ENCODE results near the gene CDH24.

The CDH24 gene

DNA sequence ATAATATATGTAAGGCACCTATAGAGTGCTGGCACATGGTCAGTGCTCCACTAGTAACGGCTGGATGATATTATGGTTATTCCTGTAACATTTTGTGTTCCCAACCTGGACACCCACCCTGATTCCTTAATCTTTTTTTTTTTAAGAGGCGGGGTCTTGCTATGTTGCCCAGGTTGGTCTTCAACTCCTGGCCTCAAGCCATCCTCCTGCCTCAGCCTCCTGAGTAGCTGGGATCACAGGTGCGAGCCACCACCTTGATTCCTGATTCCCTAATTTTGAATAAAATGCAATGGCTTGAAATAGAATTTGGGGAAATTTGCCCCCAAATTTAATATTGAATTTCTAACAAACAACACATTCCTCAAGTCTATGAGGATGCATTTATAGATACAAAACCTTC is 54.7 kb downstream of the CDH24 start:
- TF ChIP-seq GABPA (IDR thresholded peaks at IDR 0.05; ENCODE audit: low read depth): no peak
- H3K27me3 ChIP-seq (ENCODE audit: insufficient read depth, poor library complexity, severe bottlenecking): no peaks in the 10 kb centered on the region
- no peak overlapping the region for H3K27ac ChIP-seq (replicated peaks)
- DNase-seq (ENCODE audit: low read depth in 1 of 2, low spot score in 1 of 2): no peak
- H3K4me3 ChIP-seq (replicated peaks; ENCODE audit: insufficient read depth, low read length): no peak overlapping the region

DNA sequence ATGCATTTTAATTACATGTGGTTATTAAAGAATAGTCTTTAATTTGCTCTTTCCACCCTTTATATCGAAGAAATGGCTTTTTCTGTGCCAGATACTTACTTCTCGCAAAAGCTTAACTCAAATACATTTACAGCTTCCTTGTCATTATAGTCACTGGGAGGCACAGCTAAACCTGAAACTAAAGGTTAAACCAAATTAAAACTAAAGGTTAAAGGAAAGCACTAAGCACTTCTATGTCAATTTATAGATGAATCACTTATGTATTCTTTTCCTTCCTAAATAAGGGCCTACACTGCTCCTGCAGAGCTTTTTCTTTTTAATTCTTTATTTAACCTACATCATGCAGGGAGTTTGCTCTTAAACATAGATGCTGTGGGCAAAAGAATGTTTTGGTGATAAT is 56.5 kb downstream of the CDH24 start:
- no peak overlapping the region for H3K4me3 ChIP-seq (replicated peaks; ENCODE audit: insufficient read depth, low read length)
- DNase-seq (ENCODE audit: low read depth in 1 of 2, low spot score in 1 of 2): no peak
- H3K27ac ChIP-seq (replicated peaks): no peak overlapping the region
- H3K27me3 ChIP-seq (ENCODE audit: insufficient read depth, poor library complexity, severe bottlenecking): no peaks in the 10 kb centered on the region
- no peak for TF ChIP-seq POLR2AphosphoS5 (IDR thresholded peaks at IDR 0.05; ENCODE audit: low read depth)
- TF ChIP-seq SPI1 (IDR thresholded peaks at IDR 0.05; ENCODE audit: borderline replicate concordance, low read depth): no peak
- TF ChIP-seq, protein P1, sequence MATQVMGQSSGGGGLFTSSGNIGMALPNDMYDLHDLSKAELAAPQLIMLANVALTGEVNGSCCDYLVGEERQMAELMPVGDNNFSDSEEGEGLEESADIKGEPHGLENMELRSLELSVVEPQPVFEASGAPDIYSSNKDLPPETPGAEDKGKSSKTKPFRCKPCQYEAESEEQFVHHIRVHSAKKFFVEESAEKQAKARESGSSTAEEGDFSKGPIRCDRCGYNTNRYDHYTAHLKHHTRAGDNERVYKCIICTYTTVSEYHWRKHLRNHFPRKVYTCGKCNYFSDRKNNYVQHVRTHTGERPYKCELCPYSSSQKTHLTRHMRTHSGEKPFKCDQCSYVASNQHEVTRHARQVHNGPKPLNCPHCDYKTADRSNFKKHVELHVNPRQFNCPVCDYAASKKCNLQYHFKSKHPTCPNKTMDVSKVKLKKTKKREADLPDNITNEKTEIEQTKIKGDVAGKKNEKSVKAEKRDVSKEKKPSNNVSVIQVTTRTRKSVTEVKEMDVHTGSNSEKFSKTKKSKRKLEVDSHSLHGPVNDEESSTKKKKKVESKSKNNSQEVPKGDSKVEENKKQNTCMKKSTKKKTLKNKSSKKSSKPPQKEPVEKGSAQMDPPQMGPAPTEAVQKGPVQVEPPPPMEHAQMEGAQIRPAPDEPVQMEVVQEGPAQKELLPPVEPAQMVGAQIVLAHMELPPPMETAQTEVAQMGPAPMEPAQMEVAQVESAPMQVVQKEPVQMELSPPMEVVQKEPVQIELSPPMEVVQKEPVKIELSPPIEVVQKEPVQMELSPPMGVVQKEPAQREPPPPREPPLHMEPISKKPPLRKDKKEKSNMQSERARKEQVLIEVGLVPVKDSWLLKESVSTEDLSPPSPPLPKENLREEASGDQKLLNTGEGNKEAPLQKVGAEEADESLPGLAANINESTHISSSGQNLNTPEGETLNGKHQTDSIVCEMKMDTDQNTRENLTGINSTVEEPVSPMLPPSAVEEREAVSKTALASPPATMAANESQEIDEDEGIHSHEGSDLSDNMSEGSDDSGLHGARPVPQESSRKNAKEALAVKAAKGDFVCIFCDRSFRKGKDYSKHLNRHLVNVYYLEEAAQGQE (IDR thresholded peaks at IDR 0.05; ENCODE audit: insufficient replicate concordance, low read depth): no peak
- TF ChIP-seq, protein P2, sequence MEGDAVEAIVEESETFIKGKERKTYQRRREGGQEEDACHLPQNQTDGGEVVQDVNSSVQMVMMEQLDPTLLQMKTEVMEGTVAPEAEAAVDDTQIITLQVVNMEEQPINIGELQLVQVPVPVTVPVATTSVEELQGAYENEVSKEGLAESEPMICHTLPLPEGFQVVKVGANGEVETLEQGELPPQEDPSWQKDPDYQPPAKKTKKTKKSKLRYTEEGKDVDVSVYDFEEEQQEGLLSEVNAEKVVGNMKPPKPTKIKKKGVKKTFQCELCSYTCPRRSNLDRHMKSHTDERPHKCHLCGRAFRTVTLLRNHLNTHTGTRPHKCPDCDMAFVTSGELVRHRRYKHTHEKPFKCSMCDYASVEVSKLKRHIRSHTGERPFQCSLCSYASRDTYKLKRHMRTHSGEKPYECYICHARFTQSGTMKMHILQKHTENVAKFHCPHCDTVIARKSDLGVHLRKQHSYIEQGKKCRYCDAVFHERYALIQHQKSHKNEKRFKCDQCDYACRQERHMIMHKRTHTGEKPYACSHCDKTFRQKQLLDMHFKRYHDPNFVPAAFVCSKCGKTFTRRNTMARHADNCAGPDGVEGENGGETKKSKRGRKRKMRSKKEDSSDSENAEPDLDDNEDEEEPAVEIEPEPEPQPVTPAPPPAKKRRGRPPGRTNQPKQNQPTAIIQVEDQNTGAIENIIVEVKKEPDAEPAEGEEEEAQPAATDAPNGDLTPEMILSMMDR (IDR thresholded peaks at IDR 0.05; ENCODE audit: insufficient read depth, low read length): no peak
- TF ChIP-seq GABPA (IDR thresholded peaks at IDR 0.05; ENCODE audit: low read depth): no peak

DNA sequence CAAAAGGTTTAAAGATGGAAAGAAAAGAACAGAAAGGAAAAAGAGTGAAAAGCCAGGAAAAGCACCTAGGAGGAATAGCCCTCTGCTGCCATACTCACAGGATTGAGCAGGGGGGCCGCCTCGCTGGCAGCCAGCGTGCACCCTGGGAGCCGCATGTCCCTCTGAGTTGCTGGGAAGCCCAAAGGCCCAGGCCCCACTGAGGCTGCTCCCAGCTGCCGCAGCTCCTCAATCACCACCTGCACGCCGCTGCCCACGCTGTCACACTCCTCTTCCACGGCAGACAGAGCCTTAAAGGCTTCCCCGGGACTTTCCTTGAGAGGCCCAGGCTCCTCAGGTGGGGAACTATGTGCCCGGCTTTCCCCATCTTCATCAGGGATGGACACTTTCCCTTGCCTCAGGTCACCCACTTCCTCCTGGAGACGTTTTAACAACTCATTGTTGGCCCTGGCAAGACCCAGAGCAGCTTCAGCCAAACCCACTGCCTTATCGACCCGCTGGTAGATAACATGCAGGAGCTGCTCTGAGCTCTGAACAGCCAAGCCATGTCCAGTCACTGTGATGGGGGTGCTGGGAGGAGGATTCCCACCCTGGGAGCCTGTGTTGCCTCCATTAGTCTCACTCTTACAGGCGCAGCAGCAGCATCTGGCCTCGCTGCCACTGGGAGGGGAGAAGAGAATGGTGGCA is 58.8 kb downstream of the CDH24 start:
- Histone ChIP-seq H3K27me3 (ENCODE audit: insufficient read depth, poor library complexity, severe bottlenecking) (no peaks in the 10 kb centered on the region), H3K4me3 (replicated peaks; ENCODE audit: insufficient read depth, low read length) (no peak overlapping the region), H3K27ac (replicated peaks) (no peak overlapping the region)
- TF ChIP-seq, protein P2 (IDR thresholded peaks at IDR 0.05; ENCODE audit: insufficient read depth, low read length): no peak
- TF ChIP-seq GABPA (IDR thresholded peaks at IDR 0.05; ENCODE audit: low read depth): no peak
- TF ChIP-seq, protein P1 (IDR thresholded peaks at IDR 0.05; ENCODE audit: insufficient replicate concordance, low read depth): no peak
- TF ChIP-seq POLR2AphosphoS5 (IDR thresholded peaks at IDR 0.05; ENCODE audit: low read depth): no peak
- no peak for TF ChIP-seq SPI1 (IDR thresholded peaks at IDR 0.05; ENCODE audit: borderline replicate concordance, low read depth)
- DNase-seq (ENCODE audit: low read depth in 1 of 2, low spot score in 1 of 2): no peak

DNA sequence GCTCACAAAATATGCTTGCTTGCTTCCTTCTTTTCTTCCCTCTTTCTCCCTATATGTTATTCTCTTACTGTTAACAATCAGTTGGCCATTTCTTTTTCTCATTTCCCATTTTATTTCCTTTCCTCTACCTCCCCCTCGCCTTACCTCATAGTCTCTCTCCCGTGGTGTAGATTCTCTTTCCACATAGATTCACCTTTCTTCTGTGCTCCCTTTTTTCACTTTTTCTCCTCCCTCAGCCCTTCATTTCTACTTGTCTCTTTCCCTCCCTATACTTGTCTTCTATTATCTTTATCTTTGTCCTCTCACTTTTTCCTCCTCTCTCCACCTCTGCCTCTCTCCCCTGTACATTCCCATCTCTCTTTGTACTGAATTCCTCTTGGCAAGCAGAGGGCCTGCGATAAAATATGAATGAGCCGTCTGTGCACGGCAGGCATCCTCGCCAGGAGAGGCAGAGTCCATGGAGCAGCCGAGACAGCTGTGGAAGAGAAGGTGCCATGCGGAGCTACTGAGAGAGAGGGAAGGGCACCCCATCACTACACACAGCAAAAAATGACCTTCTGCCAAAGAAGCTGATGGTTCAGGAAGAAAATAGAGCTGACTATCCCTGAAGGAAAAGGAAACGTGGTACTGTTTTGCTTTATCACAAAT is 59.5 kb downstream of the CDH24 start:
- no peak overlapping the region for H3K27ac ChIP-seq (replicated peaks)
- TF ChIP-seq, protein P2 (IDR thresholded peaks at IDR 0.05; ENCODE audit: insufficient read depth, low read length): no peak
- TF ChIP-seq POLR2AphosphoS5 (IDR thresholded peaks at IDR 0.05; ENCODE audit: low read depth): no peak
- TF ChIP-seq, protein P1 (IDR thresholded peaks at IDR 0.05; ENCODE audit: insufficient replicate concordance, low read depth): no peak
- no peak for TF ChIP-seq SPI1 (IDR thresholded peaks at IDR 0.05; ENCODE audit: borderline replicate concordance, low read depth)
- no peak for TF ChIP-seq GABPA (IDR thresholded peaks at IDR 0.05; ENCODE audit: low read depth)
- no peaks in the 10 kb centered on the region for H3K27me3 ChIP-seq (ENCODE audit: insufficient read depth, poor library complexity, severe bottlenecking)
- DNase-seq (ENCODE audit: low read depth in 1 of 2, low spot score in 1 of 2): no peak
- H3K4me3 ChIP-seq (replicated peaks; ENCODE audit: insufficient read depth, low read length): no peak overlapping the region

Data from HL-60 (cell line).